GM19043 (cell line): Measurements from ENCODE around the gene ALG14.
"Not testable (repeated sequence)": the region's sequence is repeated elsewhere in the genome, so short reads cannot be mapped to it uniquely, and the experiment has no call there.

ENCODE experiments used
- ATAC-seq: cut with Tn5 transposase; IDR thresholded peaks from one replicate; pipeline ENCODE4 v1.9.1; 2021; ENCODE audit warnings: low read depth; ENCODE audit not compliant: unreplicated experiment

Gene ALG14, protein sequence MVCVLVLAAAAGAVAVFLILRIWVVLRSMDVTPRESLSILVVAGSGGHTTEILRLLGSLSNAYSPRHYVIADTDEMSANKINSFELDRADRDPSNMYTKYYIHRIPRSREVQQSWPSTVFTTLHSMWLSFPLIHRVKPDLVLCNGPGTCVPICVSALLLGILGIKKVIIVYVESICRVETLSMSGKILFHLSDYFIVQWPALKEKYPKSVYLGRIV

DNA sequence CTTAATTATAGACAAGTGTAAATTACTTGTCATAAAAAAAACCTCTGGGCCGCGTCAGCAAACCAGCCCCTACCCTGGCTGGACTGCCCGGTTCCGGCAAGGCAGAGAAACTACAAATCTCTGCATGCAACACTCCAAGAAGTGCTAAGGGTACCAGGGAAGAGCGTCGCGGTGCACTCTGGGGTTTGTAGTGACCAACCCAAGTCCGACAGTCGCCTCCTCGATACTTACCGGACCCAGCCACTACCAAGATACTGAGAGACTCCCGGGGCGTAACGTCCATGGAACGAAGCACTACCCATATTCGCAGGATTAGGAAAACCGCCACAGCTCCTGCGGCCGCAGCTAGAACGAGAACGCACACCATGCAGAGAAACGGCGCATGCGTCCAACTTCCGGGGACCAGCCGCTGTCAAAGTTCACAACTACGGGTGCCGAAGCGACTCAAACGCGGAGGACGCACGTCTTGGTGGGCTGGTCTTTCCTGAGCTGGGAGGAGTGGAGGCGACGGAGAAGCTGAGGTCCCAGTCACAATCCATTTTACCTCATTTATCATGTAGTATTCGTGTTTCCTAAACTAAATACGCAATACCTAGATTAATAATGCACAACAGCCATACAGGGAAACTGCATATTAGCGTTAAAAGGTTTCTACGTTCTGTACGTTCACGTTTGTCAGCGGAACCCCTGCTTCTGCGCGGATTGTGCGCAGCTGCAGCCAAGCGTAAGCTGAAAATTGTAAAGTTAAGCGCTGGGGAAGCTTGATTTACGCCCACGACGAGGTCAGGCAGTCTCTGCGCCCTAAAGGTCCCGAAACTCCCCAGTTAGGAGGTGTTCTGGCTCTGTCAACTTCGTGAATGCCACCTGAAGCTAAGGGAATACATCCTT is at the start of gene ALG14:
Gene ALG14 (minus strand): TSS at position 420 of the 888 bp plus-strand sequence. CDS start 53 bp downstream, at position 367.
- peak; percentile 96 for ATAC-seq

DNA sequence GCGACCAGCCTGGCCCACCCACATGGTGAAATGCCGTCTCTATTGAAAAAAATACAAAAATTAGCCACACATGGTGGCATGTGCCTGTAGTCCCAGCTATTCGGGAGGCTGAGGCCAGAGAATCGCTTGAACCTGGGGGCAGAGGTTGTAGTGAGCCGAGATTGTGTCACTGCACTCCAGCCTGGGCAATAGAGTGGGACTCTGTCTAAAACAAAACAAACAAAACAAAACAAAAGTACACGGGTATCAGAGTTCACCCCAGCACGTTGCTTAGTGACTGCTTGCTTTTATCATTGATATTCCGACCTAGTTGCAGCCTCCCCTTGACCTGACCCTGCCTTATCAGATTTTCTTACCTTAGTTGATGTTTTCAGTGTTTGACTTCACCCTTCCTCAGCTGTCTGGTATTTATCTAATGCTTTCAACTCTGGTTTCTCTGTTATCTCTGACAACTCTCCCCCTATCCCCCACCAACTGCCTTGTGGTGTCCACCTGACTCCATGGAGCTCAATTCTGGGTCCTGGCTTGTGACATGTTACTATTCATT is 49.5 kb upstream of the ALG14 start:
- ATAC-seq = no peak

- no peak for ATAC-seq
Observed at GRCh38 chr1:95119273-95119672, 46.5 kb upstream of the ALG14 start.

- ATAC-seq = no peak
Observed at GRCh38 chr1:95118710-95119109, 46.0 kb upstream of the ALG14 start.

DNA sequence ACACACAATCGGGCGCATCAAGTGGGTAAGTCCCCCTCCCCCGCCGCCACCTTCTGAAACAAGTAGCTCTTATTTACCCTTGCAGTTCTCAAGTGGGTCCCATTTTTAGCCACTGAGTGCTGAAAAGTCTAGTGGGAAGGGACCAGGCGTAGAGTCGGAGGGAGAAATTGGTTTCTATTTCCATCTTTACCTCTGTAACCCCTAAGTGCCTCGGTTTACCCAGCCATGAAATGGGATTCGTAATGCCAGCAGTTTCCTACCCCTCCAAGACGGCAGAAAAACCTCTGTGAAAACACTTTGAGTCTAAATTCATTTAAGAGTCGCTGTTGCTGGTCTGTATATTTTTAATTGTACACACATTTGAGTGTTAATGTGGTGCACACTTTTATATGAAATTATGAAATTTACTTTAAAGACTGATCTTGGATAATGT is 45.3 kb upstream of the ALG14 start:
- no peak for ATAC-seq

DNA sequence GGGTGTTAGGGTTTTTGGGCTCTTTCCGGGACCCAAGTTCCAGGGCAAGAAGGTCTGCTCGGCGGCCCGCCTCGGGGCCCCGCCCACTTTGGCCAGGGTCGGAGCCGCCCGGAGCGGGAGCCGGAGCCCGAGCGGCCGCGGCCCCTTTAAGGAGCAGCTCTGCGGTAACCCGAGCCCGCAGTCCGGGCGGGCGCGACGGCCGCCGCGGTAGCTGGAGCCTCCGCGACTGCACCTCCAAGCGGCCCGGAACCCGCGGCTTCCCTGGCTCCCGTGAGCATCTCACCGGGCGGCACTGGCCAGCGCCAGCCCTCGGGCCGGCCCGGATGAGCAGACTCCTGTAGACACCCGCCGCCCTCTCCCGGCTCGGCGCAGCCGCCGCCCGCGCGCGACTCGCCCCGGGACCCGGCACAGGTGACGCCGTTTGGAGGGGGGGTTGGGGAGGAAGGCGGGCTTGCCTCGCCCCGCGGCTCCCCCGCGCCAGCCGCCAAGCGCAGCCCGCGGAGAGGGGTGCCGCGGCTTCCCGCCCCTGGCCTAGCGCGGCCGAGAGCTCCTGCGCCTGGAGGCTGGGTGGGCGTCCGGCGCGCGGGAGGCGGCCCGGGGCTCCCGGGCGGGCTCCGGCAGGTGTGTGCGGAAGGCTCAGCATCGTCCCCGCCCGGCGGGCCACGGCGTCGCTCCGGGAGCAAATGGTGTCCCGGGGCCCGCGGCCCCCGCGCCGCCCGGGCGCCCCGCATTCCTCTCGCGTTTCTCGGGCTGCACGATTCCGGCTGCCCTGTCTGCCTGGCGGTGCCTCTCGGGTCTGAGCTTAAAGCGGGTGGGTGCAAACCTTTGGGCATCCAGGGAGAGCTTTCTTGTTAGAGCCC is 44.7 kb upstream of the ALG14 start, which contains the start of gene TLCD4:
Gene TLCD4 (plus strand): TSS at position 149 of the 860 bp plus-strand sequence. CDS start 26,547 bp downstream, outside the sequence.
- ATAC-seq = peak; percentile 51

GRCh38 chr1:95116580-95117206 is 43.9 kb upstream of the ALG14 start:
- peak; percentile 47 for ATAC-seq

DNA sequence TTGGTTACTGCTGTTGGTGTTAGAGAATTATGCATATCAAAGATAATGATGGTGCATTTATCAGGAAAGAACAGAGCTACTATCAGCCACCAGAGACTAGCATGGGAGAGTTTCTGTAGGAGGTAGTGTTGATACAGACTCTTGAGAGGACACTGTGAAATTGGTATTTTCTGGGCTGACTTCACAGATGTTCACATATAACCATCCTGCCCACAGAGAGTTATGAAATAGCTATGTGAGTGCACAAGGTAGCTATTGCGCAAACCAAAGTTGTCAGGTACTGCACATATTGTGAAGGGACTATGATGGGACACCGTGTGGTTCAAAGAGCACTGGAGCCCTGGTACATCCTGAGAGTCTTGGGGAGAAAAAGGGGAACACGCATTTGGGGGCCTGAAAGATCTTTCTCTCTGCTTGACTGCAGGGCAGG is 43.0 kb upstream of the ALG14 start:
- no peak for ATAC-seq

GRCh38 chr1:95113684-95114083 is 40.9 kb upstream of the ALG14 start:
- ATAC-seq = no peak

DNA sequence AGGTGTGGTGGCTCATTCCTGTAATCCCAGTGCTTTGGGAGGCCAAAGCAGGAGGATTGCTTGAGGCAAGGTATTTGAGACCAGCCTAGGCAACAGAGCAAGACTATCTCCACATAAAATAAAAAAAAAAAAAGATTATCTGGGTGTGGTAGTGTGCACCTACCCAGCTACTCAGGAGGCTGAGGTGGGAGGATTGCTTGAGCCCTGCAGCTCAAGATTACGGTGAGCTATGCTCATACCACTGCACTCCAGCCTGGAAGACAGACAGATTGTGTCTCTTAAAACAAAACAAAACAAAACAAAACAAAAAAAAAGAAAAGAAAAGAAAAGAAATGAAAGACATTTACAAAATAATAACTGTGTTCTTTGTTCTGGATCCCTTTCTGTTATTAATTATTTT is 38.3 kb upstream of the ALG14 start:
- no peak for ATAC-seq

DNA sequence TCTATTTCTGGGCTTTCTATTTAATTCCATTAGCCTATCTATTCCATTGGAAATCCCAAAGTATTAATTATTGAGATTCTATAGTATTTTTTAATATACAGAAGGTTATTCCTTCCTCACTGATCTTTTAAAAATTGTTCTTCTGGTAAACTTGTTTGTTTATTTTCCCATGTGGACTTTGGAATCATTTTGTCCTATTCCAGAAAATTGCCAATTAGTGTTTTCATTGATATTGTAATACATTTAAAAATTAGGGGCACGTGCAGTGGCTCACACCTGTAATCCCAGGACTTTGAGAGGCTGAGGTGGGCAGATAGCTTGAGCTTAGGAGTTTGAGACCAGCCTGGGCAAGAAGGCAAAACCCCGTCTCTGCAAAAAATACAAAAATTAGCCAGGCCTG is 36.0 kb upstream of the ALG14 start:
- ATAC-seq = no peak

DNA sequence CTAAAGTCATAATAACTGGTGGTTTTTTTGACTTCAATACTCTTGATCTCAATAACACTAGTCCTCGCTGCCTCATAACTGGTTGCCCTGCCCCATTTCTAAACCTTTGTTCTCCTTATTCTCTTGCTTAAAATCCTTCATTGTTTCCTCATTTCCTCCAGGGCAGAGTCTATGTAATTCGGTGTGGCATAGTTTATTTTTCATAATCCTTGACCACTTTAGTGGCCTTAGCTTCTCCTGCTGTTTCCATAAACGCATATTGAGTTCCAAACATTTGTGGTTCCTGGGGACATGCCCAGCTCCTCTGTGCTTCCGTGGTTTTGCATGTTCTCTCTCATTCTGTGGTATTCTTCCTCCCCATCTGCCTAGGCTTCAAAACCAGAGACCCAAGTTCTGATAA is 25.4 kb upstream of the ALG14 start:
- no peak for ATAC-seq

GRCh38 chr1:95097426-95097825 is 24.7 kb upstream of the ALG14 start:
- no peak for ATAC-seq

DNA sequence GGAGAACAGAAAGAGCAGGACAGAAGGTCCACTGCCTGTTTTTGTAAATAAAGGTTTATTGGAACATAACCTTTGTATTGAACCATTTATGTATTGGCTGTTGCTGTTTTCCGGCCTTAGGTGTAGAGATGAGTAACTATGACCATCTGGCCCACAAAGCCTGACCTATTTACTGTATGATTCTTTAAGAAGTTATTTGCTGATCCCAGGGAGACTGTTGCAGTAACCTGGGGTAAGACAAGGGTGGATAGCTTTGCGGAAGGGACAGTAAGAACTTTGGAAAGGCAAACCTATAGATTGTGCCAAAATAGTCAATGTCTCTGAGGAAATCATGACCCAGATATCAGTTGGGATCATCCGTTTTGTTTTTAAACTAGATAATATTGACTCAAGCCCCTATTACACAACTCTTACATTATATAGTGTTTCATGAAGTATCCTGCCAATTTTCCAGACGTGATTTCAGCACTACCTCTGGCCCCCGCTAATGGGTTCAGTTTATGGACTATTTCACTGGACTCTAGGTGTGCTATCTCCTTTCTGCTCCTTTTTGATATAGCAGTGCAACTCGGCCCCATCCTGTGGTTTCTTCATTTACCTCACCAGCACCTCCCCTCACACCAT is 23.6 kb upstream of the ALG14 start:
- peak; percentile 33 for ATAC-seq

GRCh38 chr1:95095833-95096217 is 23.1 kb upstream of the ALG14 start:
- ATAC-seq = peak; percentile 82

GRCh38 chr1:95094923-95095322 is 22.2 kb upstream of the ALG14 start:
- ATAC-seq = no peak

DNA sequence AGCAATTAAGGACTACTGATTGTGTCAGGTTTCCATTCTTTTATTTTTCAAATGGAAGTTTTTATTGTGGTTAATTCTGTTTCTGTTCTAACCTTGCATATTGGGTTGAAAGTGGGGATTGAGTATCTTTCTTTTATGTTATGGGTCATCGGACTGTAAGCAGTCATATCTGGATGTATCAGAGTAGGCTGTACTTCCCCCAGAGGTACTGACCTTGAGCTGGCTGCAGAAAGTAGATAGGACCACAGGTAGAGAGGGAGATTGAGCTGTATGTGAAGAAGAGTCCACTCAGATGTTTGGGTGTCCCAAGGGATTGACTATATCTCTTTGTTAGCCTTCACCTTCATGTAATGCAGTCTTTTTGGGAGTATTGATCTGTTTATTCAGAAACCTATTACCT is 20.5 kb upstream of the ALG14 start:
- no peak for ATAC-seq

- ATAC-seq = not testable (repeated sequence)
Observed at GRCh38 chr1:95092891-95093290, 20.1 kb upstream of the ALG14 start.

DNA sequence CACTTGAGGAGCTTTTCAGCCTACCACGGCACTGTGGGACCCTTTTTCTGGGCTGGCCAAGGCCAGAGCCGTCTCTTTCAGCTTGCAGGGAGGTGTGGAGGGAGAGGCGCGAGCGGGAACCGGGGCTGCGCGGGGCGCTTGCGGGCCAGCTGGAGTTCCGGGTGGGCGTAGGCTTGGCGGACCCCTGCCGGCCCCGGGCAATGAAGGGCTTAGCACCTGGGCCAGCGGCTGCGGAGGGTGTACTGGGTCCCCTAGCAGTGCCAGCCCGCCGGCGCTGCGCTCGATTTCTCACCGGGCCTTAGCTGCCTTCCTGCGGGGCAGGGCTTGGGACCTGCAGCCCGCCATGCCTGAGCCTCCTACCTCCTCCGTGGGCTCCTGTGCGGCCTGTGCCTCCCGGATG is 18.5 kb upstream of the ALG14 start:
- ATAC-seq = not testable (repeated sequence)
